HG02678 (cell line): ENCODE data around the gene TP53TG3D.
"Not testable (repeated sequence)": the region's sequence is repeated elsewhere in the genome, so short reads cannot be mapped to it uniquely, and the experiment has no call there.

Experiments
- ATAC-seq: cut with Tn5 transposase; IDR thresholded peaks from one replicate; pipeline ENCODE4 v1.9.1; 2021; ENCODE audit warnings: mild to moderate bottlenecking, moderate library complexity; ENCODE audit not compliant: unreplicated experiment

TP53TG3D gene, protein sequence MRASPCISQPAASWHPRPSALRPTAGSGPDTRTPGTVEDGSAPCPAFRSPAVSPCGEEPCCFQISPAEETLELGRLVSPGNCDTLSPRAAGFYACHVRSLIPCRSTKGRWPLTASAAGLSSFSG

DNA sequence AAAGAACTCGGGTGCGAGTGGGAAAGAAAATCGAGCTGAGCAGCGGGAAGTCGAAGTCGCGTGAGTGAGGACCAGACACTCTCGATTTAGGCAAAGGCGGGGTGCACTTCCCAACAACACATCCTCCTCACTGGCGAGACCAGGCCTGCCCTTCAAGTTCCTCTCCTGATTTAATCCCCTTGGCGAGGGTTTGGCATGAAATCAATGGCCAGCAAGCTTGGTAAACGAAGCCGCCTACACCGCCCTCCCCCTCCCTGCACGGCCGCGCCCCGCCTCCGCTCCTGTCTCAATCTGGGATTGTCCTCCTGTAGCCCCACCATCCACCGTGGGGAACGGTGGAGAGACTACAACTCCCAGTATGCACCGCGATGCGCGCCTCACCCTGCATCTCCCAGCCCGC is at the start of gene TP53TG3D:
TP53TG3D (plus strand) TSS at position 301 of the 400 bp plus-strand sequence; CDS start at position 369, 68 bp downstream.
- not testable (repeated sequence) for ATAC-seq

DNA sequence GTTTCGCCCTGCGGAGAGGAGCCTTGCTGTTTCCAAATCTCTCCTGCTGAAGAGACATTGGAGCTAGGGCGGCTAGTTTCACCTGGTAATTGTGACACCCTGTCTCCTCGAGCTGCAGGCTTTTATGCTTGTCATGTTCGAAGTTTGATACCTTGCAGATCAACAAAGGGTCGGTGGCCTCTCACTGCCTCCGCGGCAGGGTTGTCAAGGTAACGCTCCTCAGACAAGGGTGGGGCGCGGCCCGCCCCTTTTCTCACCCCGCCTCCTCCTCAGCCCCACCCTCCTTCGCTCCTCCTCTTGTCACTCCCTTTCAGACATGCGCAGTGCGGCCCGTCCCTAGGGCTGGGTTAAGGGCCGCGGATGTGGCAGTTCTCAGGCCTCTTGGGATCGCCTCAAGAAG is 421 bp downstream of the TP53TG3D start:
- ATAC-seq = not testable (repeated sequence)

DNA sequence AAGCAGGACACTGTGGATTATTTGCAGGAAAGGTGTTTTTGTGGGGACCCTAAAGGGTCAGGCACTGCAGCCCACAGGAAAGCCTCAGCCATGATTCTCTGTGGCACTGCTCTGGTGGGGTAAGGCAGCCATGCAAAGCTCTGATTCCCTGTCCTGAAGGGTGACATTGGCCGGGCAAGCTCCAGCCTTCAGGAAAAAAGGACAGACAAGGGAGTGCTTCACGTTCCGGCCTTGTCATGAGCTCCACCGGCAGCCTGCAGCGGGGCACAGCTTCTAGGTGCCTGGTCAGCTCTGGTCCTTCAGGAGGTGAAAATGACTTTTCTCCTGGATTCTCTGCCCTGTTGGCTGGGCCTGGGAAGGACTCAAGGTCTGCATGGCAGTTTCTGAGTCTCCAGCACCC is 8.4 kb downstream of the TP53TG3D start:
- not testable (repeated sequence) for ATAC-seq

DNA sequence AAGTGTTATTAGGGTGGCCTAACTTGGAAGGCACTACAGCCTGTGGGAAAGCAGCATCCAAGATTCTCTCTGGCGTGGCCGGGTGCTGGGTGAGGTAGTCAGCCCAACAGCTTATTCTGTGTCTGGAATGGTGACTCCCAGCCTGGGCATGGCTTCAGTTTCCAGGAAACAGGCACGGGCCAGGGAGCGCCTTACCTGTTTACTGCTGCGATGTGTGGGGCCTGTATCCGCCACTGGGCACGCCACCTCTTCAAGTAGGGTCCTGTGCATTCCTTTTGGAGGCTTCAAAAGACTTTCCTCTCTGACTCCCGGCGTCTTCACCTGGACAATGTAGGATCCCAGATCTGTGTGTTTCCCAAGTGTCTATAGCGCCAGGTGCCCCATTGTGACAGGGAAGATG is 10.5 kb downstream of the TP53TG3D start:
- not testable (repeated sequence) for ATAC-seq

DNA sequence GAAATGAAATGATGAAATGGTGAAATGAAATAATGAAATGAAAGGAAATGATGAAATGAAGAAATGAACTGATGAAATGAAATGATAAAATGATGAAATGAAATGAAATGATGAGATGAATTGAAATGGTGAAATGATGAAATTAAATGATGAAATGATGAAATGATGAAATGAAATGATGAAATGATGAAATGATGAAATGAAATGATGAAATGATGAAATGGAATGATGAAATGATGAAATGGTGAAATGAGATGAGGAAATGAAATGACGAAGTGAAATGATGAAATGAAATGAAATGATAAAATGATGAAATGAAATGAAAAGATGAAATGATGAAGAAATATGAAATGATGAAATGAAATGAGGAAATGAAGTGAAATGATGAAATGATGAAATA is 28.8 kb downstream of the TP53TG3D start:
- not testable (repeated sequence) for ATAC-seq

DNA sequence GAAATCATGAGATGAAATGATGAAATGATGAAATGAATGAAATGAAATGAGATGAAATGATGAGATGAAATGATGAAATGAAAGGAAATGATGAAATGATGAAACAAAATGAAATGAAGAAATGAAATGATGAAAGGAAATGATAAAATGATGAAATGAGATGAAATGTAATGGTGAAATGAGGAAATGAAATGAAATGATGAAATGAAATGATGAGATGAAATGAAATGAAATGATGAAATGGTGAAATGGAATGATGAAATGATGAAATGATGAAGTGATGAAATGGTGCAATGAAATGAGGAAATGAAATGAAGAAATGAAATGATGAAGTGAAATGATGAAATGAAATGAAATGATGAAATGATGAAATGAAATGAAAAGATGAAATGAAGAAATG is 29.9 kb downstream of the TP53TG3D start:
- ATAC-seq = not testable (repeated sequence)

DNA sequence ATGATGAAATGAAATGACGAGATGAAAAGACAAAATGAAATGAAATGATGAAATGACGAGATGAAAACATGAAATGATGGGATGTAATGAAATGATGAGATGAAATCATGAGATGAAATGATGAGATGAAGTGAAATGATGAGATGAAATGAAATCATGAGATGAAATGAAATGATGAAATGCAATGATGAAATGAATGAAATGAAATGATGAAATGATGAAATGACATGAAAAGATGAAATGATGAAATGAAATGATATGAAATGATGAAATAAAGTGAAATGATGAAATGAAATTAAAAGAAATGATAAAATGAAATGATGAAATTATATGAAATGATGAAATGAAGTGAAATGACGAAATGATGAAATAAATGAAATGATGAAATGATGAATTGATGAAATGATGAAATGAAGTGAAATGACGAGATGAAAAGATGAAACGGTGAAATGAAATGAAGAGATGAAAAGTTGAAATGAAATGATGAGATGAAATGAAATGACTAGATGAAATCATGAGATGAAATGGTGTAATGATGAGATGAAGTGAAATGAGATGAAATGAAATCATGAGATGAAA is 30.9 kb downstream of the TP53TG3D start:
- ATAC-seq = not testable (repeated sequence)

DNA sequence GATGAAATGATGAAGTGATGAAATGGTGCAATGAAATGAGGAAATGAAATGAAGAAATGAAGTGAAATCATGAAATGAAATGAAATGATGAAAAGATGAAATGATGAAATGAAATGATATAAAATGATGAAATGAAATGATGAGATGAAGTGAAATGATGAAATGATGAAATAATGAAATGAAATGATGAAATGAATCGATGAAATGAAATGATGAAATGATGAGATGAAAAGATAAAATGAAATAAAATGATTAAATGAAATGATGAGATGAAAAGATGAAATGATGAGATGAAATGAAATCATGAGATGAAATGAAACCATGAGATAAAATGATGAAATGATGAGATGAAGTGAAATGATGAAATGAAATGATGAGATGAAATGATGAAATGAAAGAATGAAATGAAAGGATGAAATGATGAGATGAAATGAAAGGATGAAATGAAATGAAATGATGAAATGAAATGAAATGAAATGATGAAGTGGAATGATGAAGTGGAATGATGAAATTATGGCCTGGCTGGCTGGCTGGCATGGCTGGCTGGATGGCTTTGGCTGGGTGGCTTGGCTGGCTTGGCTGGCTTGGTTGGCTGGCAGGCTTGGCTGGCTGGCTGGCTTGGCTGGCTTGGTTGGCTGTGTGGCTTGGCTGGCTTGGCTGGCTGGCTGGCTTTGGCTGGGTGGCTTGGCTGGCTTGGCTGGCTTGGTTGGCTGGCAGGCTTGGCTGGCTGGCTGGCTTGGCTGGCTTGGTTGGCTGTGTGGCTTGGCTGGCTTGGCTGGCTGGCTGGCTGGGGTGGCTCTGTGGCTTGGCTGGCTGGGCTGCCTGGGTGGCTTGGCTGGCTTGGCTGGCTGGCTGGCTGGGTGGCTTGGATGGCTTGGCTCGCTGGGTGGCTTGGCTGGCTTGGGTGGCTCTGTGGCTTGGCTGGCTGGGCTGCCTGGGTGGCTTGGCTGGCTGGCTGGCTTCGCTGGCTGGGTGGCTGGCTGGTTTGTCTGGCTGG is 32.0 kb downstream of the TP53TG3D start:
- not testable (repeated sequence) for ATAC-seq

DNA sequence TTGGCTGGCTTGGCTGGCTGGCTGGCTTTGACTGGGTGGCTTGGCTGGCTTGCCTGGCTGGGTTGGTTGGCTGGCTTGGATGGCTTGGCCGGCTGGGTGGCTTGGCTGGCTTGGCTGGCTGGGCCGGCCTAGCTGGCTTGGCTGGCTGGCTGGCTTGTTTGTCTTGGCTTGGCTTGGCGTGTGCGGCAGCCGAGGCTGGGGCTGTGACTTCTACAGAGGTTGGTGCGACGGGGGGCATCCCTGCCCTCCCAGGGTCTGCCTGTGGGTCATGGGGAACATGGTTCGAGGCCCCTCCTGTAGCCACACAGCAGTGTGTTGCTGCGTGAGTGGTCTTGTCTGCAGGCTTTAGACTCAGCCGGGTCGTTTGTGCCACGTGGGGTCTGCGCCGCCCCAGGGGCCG is 33.1 kb downstream of the TP53TG3D start:
- not testable (repeated sequence) for ATAC-seq

DNA sequence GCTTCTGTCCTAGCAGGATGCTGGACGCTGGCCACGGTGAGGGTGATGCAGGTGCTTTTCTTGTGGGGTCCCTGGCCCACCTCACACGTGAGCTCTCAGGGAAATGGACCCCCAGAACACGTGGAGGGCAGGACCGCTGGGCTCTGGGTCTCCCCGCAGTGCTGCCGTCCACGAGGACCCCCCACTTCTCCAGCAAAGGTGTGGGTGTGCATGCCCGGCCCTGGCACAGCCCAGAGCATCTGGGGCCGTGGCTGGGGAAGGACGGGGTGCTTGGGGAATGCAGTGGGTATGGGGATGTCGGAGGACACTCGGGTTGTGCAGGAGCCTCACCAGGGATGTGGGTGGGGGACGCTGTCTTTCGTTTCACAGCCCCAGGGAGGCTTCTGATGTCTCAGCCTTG is 34.7 kb downstream of the TP53TG3D start:
- ATAC-seq = not testable (repeated sequence)

DNA sequence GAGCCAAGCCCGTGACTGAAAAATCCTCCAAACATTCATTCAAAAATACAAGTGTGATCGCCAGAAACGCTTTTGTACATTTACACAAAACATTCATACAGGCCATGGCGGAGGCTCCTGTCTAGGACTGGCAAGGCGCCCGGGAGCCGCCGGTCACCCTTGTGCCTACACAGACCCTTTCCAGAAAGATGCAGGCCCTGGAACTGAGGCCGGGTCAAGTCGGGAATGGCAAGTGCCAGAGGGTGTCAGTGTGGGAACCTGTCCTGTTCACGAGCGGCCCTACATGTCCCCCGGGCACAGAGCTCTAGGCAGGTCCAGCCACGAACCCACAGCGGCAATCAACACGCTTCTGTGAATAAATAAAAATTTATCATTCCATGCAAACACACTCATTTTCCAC is 36.1 kb downstream of the TP53TG3D start:
- ATAC-seq = not testable (repeated sequence)

DNA sequence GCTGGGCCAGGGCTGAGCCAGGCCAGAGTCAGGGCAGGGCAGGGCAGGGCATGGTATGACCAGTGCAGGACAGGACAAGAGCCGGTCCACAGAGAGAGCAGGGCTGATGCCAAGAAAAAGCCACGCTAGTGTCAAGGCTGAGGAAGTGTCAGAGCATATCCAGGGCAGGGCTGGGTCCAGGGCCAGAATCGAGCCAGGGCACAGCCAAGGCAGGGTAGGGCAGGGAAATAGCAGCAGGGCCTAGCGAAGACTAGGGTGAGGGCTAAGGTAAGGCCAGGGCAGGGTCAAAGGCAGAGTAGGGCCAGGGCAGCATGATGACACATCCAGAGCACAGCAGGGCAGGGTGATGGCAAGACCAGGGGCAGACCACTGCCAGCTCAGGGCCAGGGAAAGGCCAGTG is 49.7 kb downstream of the TP53TG3D start:
- ATAC-seq = not testable (repeated sequence)
